Forelimb muscle (tissue), 1 donor: ENCODE data around the gene BRICD5. TPM values are rescaled to one million over a fixed set of nuclear protein-coding genes. Genes with fewer than 3 reads are reported as not detected.

ENCODE experiments used
- DNase-seq: peaks from one replicate; pipeline ENCODE4 v3.0.0-alpha.2; 2013; ENCODE audit warnings: low read depth
- polyA plus RNA-seq: library from polyadenylated mRNA; unstranded; fragments of 120-200 nt; gene quantifications from one replicate; pipeline ENCODE4 v1.2.1, GENCODE V29; 2013; ENCODE audit not compliant: insufficient read length

Gene BRICD5
- polyA plus RNA-seq, 1 donor, result 6.2 TPM

GRCh38 chr16:2199621-2200139 is 11.0 kb downstream of the BRICD5 start:
- DNase-seq, result no peak

DNA sequence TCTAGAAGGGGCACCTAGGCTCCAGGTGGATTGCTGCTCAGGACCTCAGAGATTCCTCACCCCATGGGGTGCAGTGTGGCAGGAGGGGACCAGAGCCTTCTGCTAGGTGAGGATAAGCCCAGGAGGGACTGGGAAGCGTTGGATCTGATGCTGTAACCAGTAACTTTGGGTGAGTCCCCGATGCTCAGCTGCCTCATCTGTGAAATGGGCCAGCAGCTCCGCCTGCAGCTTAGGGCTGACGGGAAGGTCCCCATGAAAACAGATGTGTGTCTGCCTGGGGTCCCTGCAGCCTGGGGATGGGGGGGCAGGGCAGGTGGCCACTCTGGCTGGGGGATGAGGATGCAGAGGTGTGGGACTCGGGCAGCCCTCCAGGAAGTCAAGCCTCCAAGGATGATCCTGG is 11.6 kb downstream of the BRICD5 start:
- no peak for DNase-seq

DNA sequence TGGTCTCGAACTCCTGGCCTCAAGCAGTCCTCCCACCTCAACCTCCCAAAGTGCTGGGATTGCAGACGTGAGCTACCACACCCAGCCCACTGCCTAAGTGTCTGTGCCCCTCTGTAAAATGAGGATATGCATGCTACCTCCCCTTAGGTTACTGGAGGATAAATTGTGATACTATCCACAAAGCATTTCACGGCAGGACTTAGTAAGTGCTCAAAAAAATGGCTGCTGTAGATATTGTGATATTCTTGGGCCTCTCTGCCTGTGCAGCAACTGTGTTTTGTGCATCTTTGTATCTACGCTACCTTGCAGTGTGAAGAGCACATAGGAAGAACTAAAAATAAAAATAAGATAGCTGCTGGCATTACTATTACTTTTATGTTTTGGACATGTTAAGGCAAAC is 12.4 kb downstream of the BRICD5 start:
- DNase-seq, result no peak

GRCh38 chr16:2197765-2198164 is 12.9 kb downstream of the BRICD5 start:
- DNase-seq, result no peak

DNA sequence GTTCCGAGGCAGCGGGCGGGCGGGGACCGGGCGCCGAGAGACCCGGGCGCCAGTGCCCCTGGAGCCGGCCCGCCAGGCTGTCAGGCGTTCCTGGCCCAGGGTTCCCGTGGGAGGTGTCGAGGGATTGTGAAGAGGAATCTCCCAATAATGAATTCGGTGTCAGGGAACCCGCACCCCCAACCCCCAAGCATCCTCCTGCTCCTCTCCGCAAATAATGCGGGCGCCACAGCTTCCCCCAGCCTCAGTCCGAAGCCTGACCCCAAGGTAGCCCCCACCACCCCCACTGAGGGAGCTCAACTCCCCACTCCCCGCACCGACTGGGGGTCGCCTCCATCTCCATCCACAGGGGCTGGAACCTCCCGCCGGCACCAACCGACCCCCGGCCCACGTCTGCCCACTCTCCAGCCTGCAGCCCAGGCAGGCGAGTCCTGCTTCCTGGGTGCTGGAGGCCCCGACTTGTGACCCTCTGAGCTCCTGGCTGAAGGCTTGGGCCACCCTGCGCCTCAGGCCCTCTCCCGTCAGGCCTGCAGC is 13.6 kb downstream of the BRICD5 start:
- DNase-seq, result no peak

- no peak for DNase-seq
These were observed 14.3 kb downstream of the BRICD5 start, which contains the start of gene CASKIN1 for GRCh38 chr16:2196162-2196980. CASKIN1 (minus strand) TSS chr16:2196605; CDS start chr16:2196432, 173 bp downstream.

DNA sequence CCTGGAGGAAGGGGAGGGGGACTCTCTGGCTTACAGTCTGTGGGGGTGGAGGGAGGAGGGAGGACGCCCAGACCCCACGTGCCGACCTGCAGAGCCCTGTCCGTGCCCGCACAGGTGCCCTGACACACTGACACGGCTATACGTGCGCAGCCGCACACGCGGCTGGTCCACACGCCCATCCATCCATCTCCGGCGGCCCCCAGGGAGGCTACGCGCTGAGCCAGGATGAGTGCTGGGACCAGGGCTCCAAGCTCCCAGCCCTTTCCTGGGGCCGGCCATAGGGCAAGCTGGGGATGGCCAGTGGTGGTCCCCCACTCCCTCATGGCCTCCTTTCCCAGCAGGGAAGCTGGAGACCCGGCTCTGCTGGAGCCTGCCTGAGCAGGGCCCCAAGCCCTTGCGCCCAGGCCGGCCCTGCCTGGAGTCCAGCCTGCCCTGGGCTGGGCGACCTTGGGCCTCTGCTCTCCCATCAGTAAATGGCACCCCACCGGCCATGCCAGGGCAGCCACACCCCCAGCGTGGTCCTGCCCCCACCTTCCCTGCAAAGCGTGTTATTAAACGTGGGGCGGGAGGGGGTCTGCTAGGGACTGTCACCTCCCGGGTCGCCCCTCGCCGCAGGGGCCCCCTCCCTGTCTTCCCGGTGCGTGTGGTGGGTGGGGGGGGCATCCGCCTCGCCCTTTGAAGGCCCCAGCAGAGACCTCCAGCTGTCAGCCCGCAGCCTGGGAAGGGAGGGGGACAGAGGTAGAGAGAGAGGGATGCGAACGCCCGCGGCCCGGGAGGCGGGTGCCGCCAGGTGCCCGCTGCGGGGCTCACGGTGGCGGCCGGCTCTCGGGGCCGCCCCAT is 15.1 kb downstream of the BRICD5 start:
- DNase-seq, result no peak

DNA sequence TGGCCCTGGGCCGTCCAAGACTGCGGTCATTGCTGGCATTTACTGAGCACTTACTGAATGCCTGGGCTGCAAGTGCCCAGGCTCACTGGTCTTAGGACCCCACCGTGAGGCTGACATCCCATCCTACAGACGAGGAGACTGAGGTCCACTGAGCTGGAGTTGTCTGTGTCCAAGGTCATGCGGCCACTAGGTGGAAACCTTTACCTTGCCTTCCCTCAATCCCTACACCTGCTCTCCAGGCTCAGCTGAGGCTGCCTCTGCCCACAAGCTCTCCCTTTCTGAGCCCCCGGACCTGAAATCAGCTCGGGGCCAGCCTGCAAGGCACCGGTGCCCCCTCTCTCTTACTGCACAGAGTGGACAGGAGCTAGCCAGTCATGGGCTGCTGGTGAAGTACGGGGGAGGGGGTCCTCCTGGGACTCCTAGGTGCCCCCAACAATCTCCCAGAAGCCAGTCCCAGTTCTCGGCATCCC is 15.8 kb downstream of the BRICD5 start:
- no peak for DNase-seq

DNA sequence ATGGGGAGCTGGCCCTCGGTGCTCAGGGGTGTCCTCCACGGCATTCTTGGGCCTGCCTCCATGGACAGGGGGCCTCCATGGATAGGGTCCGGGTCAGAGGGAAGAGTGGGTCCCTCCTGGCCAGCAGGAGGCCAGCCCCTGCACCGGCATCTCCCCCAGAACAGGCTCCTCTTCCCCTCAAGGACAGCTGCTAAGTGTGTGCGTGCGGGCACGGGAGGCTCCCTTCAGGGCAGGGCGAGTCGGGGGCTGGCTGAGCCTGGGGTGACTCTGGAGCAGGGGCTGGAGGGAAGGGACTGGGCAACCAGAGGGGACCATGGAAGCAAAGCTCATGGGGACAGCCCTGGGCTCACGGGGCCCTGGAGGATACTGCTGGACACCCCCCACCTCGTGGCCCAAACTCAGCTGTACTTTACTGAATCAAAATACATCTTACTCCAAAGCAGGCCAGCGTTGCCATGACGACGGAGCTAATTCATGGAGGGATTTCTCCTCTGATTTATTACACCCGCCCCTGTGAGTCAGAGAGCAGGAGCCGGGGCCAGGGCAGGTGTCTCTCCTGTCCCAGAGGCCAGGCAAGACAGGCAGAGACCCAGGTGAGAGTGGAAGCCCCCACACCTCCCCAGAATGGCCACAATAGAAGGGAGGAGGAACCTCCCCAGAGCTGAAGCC is 16.4 kb downstream of the BRICD5 start:
- no peak for DNase-seq

DNA sequence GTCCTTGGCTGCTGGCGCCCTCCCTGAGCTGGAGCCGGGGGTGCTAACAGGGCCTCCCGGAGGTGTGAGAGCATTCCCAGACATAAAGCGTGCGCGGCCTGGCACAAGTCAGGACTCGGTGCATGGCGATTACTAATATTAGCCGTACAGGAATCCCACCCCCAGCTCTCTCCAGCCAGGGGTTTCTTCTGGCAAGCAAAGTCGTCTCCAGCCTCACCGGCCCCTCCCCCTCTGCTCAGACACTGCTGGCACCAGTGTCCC is 19.3 kb downstream of the BRICD5 start:
- DNase-seq, result no peak

DNA sequence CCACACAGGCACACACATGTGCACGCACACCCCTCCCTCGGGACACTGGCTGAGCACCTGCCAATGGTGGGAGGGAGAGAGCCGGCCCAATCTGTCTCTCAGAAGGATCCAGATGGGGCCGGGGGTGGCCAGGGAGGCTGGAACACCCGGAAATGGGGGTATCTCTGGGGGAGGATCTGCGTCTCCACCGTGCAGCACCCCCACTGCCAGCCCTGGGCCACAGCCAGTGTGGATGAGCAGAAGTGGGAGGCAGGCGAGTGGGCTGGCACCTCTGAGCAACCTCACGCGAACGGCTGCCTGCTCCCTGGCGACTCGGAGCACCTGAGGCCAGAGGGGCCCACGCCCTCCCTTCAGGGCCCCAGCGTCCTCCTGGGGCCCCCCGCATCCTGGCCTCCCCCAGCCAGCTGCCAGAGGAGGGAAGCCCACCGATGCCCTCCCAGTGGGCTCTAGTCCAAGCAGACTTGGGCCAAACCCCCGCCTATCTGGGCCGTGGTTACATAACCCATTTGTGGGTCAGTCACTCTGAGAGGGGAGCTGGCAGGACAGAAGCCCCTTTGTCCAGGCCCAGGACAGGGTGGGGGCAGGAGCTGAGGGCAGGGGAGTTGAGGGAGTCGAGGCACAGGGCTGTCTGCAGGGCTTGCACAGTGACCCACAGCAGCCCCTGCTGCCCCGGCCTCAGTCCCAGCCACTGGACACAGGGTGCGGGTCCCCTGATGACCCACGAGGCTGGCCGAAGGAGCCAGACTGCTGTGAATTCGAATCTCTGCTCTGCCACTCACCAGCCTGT is 19.8 kb downstream of the BRICD5 start:
- DNase-seq, result no peak

DNA sequence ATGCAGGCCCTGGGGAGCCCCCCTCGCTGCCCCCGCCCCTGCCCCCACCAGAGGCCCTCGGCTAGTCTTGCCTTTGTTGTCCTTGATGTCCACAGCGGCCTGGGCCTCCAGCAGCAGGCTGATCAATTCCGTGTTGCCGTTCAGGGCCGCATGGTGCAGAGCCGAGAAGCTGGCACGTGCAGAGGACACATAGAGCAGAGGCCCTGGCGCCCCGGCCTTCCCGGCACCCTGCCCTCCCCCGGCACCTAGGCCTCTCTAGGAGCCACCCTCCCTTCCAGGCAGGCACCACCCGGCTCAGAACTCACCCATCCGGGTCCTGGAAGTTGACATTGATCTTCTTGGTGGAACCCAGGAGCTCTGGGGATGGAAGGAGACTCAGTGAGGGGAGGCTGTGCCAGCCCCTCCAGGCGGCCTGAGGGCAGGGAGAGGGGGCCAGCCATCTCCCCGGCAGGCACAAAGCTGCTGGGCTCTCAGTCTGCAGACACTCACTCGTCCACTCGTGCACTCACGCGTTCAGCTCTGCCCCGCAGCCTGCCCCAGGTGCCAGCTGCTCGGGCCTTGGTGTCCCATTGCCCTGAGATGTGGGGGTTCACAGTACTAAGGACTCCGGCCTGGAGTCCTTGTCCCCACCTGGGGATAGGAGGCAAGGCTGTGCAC is 20.5 kb downstream of the BRICD5 start:
- no peak for DNase-seq

- DNase-seq, result no peak
These were observed 21.3 kb downstream of the BRICD5 start for GRCh38 chr16:2189252-2189893.

DNA sequence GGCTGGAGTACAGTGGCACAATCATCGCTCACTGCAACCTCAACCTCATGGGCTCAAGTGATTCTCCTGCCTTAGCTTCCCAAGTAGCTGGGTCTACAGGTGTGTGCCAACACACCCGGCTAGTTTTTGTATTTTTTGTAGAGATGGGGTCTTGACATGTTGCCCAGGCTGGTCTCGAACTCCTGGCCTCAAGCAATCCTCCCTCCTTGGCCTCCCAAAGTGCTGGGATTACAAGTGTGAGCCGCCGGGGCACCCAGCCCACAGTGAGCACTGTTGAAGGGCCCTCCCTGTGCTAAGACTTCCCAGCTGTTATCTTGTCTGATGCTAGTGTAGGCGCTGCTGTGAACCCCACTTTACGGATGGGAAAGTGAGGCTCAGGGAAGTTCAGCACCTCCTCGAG is 22.3 kb downstream of the BRICD5 start:
- no peak for DNase-seq

DNA sequence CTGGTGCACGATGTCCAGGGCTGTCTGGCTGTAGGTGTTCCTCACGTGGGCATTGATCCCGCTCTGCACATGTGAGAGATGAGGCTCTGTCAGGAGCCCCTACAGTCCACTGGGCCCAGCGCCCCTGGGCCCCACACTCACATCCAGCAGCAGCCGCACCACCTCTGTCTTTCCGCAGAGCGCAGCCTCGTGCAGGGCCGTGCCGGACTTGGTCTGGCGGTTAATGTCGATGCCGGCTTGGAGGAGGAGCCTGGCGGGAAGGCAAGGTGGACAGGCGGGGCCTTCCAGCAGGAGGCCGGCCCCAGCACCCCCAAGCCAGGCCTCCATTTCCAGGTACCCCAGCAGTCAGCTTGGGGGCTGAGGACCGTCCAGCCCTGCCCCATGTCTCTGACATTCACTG is 23.5 kb downstream of the BRICD5 start:
- no peak for DNase-seq

GRCh38 chr16:2186505-2186904 is 24.2 kb downstream of the BRICD5 start:
- no peak for DNase-seq

DNA sequence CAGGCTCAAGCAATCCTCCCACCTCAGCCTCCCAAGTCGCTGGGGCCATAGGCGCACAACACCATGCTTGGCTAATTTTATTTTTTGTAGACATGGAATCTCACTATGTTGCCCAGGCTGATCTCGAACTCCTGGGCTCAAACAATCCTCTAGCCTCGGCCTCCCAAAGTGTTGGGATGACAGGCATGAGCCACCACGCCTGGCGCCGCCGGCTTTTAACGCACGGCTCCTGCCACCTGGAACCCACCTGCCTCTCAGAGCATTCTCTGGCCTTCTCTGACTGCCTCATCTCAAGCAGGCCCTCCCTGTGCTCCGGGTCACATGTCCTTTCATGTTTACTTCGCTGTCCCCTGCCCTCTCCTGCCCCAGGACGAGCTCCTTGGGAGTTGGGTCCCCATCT is 24.6 kb downstream of the BRICD5 start:
- DNase-seq, result no peak

- DNase-seq, result no peak
These were observed 25.7 kb downstream of the BRICD5 start for GRCh38 chr16:2184962-2185361.

GRCh38 chr16:2184346-2184745 is 26.3 kb downstream of the BRICD5 start:
- DNase-seq, result no peak

DNA sequence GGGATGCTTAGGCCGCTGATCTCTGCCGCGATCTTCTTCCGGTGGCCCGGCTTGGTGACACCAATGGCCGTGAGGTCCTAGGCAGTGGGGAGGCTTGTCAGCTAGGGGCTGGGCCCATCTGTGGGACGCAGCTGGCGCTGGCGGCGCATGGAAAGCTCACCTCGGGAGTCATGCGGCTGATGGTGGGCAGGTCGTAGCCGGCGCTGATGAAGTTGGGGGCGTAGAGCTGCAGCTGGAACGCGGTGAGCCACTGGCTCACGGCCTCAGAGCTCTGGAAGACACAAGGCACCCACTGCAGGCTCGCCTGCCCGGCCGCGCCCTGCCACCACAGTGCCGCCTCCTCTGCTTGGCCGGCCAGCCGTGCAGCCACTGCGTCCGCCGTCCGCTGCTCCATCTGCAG is 27.0 kb downstream of the BRICD5 start:
- DNase-seq, result no peak
